GM12865 (cell line): ENCODE measurements around the gene ACBD4.

ENCODE experiments used
- DNase-seq: peaks from one replicate; pipeline ENCODE4 v3.0.0; 2010; ENCODE audit warnings: low read depth
- H3K4me3 ChIP-seq: 2 replicates; pipeline ENCODE4 v1.5.1; 2011; ENCODE audit warnings: mild to moderate bottlenecking, low read depth, low read length, control low read depth
- TF ChIP-seq, protein P1 (sequence below): IDR thresholded peaks from 2 replicates; pipeline ENCODE4 v1.5.1; 2011; ENCODE audit warnings: low read length, control low read depth, low read depth, inconsistent platforms; ENCODE audit not compliant: insufficient read depth; ENCODE audit errors: missing control alignments

The ACBD4 gene

DNA sequence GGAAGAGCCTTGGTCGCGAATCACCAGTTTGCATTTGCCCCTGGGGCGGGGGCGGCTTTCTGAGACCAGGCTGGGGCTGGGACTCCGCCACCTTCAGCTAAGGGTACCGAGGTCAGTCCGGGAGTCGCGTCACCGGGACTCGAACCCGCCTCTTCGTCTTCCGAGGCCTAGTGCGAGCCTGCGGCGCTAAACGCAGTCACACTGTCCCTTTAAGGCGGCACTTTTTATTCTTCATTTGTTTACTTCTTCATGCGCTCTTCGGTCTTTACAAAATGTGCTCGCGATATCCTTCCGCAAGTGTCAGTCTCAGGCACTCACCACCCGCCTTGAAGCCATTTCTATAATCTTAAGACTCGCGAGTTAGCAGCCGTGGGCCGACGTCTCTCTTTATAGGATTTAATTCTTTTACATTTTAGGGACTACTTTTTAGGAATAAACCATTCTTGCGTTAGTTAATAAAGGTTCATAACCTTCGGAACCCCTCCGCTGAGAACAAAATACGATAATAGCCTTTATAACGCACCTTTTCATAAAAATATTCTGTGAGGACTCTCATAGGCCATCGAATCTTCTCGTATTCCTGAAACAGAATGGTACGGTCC, 12.2 kb downstream of the ACBD4 start:
- peak; percentile 95 for DNase-seq
- TF ChIP-seq, protein P1, sequence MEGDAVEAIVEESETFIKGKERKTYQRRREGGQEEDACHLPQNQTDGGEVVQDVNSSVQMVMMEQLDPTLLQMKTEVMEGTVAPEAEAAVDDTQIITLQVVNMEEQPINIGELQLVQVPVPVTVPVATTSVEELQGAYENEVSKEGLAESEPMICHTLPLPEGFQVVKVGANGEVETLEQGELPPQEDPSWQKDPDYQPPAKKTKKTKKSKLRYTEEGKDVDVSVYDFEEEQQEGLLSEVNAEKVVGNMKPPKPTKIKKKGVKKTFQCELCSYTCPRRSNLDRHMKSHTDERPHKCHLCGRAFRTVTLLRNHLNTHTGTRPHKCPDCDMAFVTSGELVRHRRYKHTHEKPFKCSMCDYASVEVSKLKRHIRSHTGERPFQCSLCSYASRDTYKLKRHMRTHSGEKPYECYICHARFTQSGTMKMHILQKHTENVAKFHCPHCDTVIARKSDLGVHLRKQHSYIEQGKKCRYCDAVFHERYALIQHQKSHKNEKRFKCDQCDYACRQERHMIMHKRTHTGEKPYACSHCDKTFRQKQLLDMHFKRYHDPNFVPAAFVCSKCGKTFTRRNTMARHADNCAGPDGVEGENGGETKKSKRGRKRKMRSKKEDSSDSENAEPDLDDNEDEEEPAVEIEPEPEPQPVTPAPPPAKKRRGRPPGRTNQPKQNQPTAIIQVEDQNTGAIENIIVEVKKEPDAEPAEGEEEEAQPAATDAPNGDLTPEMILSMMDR, result no peak

DNA sequence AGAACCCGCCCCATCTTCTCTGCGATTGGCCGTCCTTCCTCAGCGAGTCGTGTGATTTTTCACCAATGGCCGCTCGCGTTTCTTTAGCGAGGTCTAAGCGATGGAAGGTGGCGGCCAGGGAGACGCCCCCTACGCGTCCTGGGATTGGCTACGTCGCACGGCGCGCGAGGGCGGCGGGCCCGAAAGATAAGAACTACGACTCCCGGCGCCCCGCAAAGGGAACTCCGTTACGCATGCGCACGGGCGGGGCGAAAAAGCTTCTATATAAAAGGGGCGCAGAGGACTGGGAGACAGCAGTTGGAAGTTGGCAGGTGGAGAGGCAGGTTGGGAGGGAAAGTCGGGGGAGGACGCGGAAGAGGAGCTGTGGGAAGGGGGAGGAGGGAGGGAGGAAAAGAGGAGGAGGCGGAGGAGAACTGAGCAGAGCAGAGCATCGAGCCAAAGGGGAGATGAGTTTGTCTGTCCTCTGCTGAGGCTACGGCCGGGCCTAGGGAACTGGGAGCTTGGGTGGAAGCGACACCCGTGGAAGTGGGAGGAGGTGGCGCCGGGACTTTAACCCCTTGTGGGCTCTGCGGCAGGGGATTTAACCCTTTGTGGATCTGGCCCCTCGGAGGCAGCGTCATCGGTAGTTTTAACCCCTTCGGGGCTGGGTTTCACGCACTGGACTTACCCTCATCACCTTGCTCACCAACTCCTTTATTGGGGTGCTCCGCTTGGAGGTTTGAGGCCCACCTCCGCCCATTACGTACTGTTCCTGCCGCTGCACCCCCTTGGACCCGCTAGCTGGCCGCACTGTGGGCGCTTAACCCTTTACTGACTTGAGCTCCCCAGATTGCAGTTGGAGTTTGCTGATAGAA, 12.9 kb downstream of the ACBD4 start, which contains the start of gene HEXIM1:
Gene HEXIM1 (plus strand): TSS at position 293 of the 854 bp plus-strand sequence. CDS start 716 bp downstream, outside the sequence.
- DNase-seq, result peak; percentile 100
- TF ChIP-seq, protein P1, result no peak
- peak within 1 kb of the TSS; percentile 91 for H3K4me3 ChIP-seq

More for the DNA sequence above, 12.2 kb downstream of the ACBD4 start:
- peak overlapping the region; percentile 91 for H3K4me3 ChIP-seq

DNA sequence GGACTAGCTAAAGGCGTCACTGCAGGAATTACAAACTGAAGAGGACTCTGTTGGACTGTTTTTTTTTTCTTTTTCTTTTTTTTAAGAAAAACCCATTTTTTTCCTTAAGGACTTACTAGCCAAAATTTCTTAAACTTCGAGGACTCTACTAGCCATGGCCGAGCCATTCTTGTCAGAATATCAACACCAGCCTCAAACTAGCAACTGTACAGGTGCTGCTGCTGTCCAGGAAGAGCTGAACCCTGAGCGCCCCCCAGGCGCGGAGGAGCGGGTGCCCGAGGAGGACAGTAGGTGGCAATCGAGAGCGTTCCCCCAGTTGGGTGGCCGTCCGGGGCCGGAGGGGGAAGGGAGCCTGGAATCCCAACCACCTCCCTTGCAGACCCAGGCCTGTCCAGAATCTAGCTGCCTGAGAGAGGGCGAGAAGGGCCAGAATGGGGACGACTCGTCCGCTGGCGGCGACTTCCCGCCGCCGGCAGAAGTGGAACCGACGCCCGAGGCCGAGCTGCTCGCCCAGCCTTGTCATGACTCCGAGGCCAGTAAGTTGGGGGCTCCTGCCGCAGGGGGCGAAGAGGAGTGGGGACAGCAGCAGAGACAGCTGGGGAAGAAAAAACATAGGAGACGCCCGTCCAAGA, 13.7 kb downstream of the ACBD4 start:
- TF ChIP-seq, protein P1, result peak; percentile 87
- H3K4me3 ChIP-seq, result peak overlapping the region; percentile 88
- DNase-seq, result peak; percentile 90

DNA sequence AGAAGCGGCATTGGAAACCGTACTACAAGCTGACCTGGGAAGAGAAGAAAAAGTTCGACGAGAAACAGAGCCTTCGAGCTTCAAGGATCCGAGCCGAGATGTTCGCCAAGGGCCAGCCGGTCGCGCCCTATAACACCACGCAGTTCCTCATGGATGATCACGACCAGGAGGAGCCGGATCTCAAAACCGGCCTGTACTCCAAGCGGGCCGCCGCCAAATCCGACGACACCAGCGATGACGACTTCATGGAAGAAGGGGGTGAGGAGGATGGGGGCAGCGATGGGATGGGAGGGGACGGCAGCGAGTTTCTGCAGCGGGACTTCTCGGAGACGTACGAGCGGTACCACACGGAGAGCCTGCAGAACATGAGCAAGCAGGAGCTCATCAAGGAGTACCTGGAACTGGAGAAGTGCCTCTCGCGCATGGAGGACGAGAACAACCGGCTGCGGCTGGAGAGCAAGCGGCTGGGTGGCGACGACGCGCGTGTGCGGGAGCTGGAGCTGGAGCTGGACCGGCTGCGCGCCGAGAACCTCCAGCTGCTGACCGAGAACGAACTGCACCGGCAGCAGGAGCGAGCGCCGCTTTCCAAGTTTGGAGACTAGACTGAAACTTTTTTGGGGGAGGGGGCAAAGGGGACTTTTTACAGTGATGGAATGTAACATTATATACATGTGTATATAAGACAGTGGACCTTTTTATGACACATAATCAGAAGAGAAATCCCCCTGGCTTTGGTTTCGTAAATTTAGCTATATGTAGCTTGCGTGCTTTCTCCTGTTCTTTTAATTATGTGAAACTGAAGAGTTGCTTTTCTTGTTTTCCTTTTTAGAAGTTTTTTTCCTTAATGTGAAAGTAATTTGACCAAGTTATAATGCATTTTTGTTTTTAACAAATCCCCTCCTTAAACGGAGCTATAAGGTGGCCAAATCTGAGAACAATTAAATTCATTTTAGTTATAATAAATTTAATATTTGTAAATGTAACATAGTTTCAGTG, 14.5 kb downstream of the ACBD4 start:
- DNase-seq, result peak; percentile 64
- TF ChIP-seq, protein P1, result no peak
- H3K4me3 ChIP-seq, result peak overlapping the region; percentile 88

DNA sequence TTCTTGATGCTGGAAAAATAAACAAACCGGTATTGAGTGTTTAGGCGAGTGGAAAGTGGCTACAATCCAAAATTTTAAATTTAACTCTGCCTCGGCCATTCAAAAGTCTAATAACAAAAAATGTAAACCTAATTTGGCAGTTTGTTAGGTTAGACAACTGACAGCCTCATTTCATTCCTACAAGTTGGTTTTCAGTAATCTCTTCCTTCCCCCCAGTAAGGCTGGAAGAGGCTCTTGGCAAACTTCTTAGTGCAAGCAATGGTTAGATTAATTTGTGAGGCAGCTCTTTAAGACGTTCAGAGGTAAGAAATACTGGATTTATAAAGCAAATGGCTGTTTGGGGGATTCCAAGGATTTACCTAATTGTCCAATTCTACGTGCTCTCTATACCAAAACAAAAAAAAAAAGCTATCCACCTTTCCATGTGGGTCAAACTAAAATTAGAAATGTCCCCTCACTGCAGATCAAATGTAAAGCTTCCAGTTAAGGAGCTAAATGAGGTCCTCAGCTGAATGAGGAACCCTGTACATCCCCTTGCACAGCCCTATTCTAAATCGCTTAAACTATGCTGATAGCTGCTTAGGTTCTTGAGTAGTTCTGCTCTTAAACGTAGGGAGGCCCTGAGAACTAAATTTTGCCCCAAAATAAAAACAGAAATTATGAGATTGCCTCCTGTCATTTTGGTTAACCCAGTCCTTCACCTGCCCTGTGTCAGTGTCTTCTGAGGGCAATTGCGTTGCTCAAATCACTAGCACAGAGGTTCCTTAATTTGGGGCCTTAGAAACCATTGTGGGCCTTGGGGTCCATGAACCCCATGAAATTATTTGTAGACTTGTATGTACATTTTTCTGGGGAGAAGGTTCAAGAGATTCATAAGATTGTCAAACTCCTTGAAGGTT, 15.7 kb downstream of the ACBD4 start:
- TF ChIP-seq, protein P1, result no peak
- DNase-seq, result no peak
- H3K4me3 ChIP-seq, result peak overlapping the region; percentile 88
